Subcutaneous abdominal adipose tissue (tissue), 5 donors: ENCODE results near the gene OR2L13.
"Not testable (repeated sequence)": the region's sequence is repeated elsewhere in the genome, so short reads cannot be mapped to it uniquely, and the experiment has no call there.

Experiments used
- H3K27ac ChIP-seq: one replicate; pipeline ENCODE4 v1.7.0; 2013; ENCODE audit warnings: low read depth, mild to moderate bottlenecking, inconsistent platforms, low read length, moderate library complexity
- H3K27me3 ChIP-seq, 5 donors: one replicate each; pipeline ENCODE4 v1.7.0; 2013; ENCODE audit warnings: low read length in 5 of 5, inconsistent platforms in 1 of 5; ENCODE audit not compliant: control insufficient read depth in 5 of 5, insufficient read depth in 4 of 5
- H3K36me3 ChIP-seq, 5 donors: one replicate each; pipeline ENCODE4 v1.7.0; 2013; ENCODE audit warnings: low read length in 5 of 5; ENCODE audit not compliant: control insufficient read depth in 5 of 5, insufficient read depth in 5 of 5
- H3K4me1 ChIP-seq, 5 donors: one replicate each; pipeline ENCODE4 v1.7.0; 2013; ENCODE audit warnings: low read length in 5 of 5, mild to moderate bottlenecking in 3 of 5, moderate library complexity in 1 of 5; ENCODE audit not compliant: control insufficient read depth in 5 of 5, insufficient read depth in 5 of 5
- H3K4me3 ChIP-seq, 5 donors: one replicate each; pipeline ENCODE4 v1.7.0; 2013; ENCODE audit warnings: low read length in 5 of 5, low read depth in 1 of 5
- H3K9ac ChIP-seq, 5 donors: one replicate each; pipeline ENCODE4 v1.7.0; 2013; ENCODE audit warnings: low read length in 5 of 5, mild to moderate bottlenecking in 4 of 5, moderate library complexity in 3 of 5
- H3K9me3 ChIP-seq, 5 donors: one replicate each; pipeline ENCODE4 v1.7.0; 2013; ENCODE audit warnings: low read length in 5 of 5; ENCODE audit not compliant: control insufficient read depth in 5 of 5
- donor health status: healthy.
- donor health status: healthy.
- donor health status: healthy.
- donor health status: healthy.
- donor health status: healthy.

The OR2L13 gene

GRCh38 chr1:248094884-248095283 is at the start of gene OR2L13:
TSS of gene OR2L13 (plus strand) at chr1:248095184. CDS start at chr1:248099376, 4,192 bp downstream.
- H3K4me3 ChIP-seq: no peak within 1 kb of the TSS
- H3K9ac ChIP-seq: no peak within 1 kb of the TSS
- H3K27ac ChIP-seq: no peak within 1 kb of the TSS
- H3K36me3 ChIP-seq: no peaks in the 10 kb centered on the region
- H3K4me1 ChIP-seq: no peaks in the 10 kb centered on the region
- H3K27me3 ChIP-seq: no peaks in the 10 kb centered on the region
- peaks cover 0 to 3% (median 0%) of the 10 kb centered on the region in 5 donors for H3K9me3 ChIP-seq

- Histone ChIP-seq H3K27me3 (no peaks in the 10 kb centered on the region), H3K4me3 (no peak overlapping the region), H3K36me3 (no peaks in the 10 kb centered on the region), H3K4me1 (no peaks in the 10 kb centered on the region), H3K27ac (no peak overlapping the region), H3K9me3 (peaks cover 0 to 1% (median 0%) of the 10 kb centered on the region in 5 donors), H3K9ac (no peak overlapping the region)
These were observed 49.8 kb upstream of the OR2L13 start for GRCh38 chr1:248045209-248045608.

GRCh38 chr1:248046536-248046935 is 48.4 kb upstream of the OR2L13 start, which contains the start of gene OR2L3:
TSS of gene OR2L3 (plus strand) at chr1:248046836. CDS start at chr1:248060682, 13,846 bp downstream.
- no peaks in the 10 kb centered on the region for H3K27me3 ChIP-seq
- H3K9me3 ChIP-seq: no peaks in the 10 kb centered on the region
- no peaks in the 10 kb centered on the region for H3K36me3 ChIP-seq
- no peaks in the 10 kb centered on the region for H3K4me1 ChIP-seq
- no peak within 1 kb of the TSS for H3K4me3 ChIP-seq
- no peak within 1 kb of the TSS for H3K9ac ChIP-seq
- H3K27ac ChIP-seq: no peak within 1 kb of the TSS

DNA sequence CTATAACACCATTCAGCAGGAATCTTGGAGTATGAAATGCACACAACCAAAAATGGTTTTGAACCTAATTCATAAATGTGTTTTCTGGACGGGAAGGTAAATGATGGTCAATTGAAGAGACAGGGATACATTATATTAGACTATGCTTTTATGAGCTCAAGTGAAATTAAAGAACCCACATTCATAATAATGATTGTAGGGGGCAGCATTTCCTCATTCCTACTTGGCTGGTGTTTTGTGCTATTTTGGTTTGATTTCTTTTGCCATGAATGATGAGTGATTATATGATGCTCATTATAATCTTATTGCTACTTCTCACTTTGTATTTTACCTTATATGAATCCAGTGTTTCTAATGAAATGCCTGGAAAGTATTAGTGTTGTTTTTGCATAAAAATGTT is 48.0 kb upstream of the OR2L13 start:
- Histone ChIP-seq H3K4me3 (no peak overlapping the region), H3K9ac (no peak overlapping the region), H3K9me3 (no peaks in the 10 kb centered on the region), H3K4me1 (no peaks in the 10 kb centered on the region), H3K36me3 (no peaks in the 10 kb centered on the region), H3K27me3 (no peaks in the 10 kb centered on the region), H3K27ac (no peak overlapping the region)

DNA sequence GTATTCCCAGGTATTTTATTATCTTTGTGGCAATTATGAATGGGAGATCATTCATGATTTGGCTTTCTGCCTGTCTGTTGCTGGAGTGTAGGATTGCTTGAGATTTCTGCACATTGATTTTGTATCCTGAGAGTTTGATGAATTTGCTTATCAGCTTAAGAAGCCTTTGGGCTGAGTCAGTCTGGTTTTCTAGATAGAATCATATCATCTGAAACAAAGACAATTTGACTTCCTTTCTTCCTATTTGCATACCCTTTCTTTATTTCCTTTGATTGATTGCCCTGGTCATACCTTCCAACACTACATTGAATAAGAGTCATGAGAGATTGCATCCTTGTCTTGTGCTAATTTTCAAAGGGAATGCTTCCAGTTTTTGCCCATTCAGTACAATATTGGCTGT is 40.3 kb upstream of the OR2L13 start:
- peaks cover 0 to 4% (median 0%) of the 10 kb centered on the region in 5 donors for H3K9me3 ChIP-seq
- no peak overlapping the region for H3K27ac ChIP-seq
- H3K4me1 ChIP-seq: no peaks in the 10 kb centered on the region
- no peaks in the 10 kb centered on the region for H3K27me3 ChIP-seq
- H3K36me3 ChIP-seq: no peaks in the 10 kb centered on the region
- no peak overlapping the region for H3K4me3 ChIP-seq
- no peak overlapping the region for H3K9ac ChIP-seq

- no peaks in the 10 kb centered on the region for H3K27me3 ChIP-seq
- no peak overlapping the region for H3K9ac ChIP-seq
- no peaks in the 10 kb centered on the region for H3K36me3 ChIP-seq
- H3K27ac ChIP-seq: no peak overlapping the region
- peaks cover 0 to 4% (median 0%) of the 10 kb centered on the region in 5 donors for H3K9me3 ChIP-seq
- H3K4me3 ChIP-seq: no peak overlapping the region
- H3K4me1 ChIP-seq: no peaks in the 10 kb centered on the region
These were observed 39.7 kb upstream of the OR2L13 start for GRCh38 chr1:248055261-248055660.

- Histone ChIP-seq H3K9me3 (peaks cover 0 to 6% (median 0%) of the 10 kb centered on the region in 5 donors), H3K36me3 (no peaks in the 10 kb centered on the region), H3K27me3 (no peaks in the 10 kb centered on the region), H3K4me1 (no peaks in the 10 kb centered on the region), H3K9ac (no peak overlapping the region), H3K27ac (no peak overlapping the region), H3K4me3 (no peak overlapping the region)
These were observed 29.9 kb upstream of the OR2L13 start for GRCh38 chr1:248065071-248065470.

- Histone ChIP-seq H3K4me1 (no peaks in the 10 kb centered on the region), H3K9ac (no peak overlapping the region), H3K9me3 (peaks cover 0 to 6% (median 0%) of the 10 kb centered on the region in 5 donors), H3K36me3 (no peaks in the 10 kb centered on the region), H3K27ac (no peak overlapping the region), H3K27me3 (no peaks in the 10 kb centered on the region), H3K4me3 (no peak overlapping the region)
These were observed 29.4 kb upstream of the OR2L13 start for GRCh38 chr1:248065604-248066003.

- not testable (repeated sequence) for H3K27me3 ChIP-seq, H3K9me3 ChIP-seq, H3K4me3 ChIP-seq, H3K9ac ChIP-seq, H3K4me1 ChIP-seq, H3K36me3 ChIP-seq, H3K27ac ChIP-seq
These were observed 11.1 kb upstream of the OR2L13 start for GRCh38 chr1:248083864-248084263.

DNA sequence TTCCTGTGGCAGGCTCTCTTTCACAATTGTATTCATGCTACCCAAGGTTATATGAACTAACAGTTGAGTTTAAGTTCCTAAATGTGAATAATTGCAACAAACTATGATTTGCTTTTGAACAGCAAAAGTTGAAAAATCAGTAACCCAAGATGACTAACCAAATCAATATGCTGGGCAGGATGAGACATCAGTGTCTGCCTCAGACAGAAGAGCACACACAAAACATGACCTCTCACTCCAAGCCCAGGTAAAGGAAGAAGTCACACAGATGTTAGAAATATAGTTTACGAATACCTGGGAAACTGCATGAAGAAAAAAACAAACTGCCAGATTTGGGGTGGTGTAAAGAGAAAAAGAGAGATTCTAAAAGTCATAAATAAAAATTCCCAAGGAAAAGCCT is 3.5 kb downstream of the OR2L13 start:
- no peak overlapping the region for H3K27ac ChIP-seq
- no peaks in the 10 kb centered on the region for H3K36me3 ChIP-seq
- peaks cover 0 to 3% (median 0%) of the 10 kb centered on the region in 5 donors for H3K9me3 ChIP-seq
- H3K4me1 ChIP-seq: no peaks in the 10 kb centered on the region
- no peaks in the 10 kb centered on the region for H3K27me3 ChIP-seq
- H3K4me3 ChIP-seq: no peak overlapping the region
- H3K9ac ChIP-seq: no peak overlapping the region

DNA sequence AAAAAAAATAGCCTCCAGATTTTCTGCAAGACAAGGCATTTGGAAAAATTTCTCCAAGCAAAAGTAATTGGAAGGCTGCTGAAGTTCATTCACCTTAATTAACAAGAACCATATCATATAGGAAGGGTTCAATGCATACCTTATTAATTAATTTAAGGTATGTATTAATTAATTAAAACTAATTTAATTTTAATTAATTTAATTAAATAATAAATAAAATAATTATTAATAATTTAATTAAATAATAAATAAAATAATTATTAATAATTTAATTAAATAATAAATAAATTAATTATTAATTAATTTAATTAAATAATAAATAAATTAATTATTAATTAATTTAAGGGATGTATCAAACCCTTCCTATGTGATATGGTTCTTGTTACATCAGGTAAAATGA is 7.9 kb downstream of the OR2L13 start:
- peaks cover 0 to 8% (median 2%) of the 10 kb centered on the region in 5 donors for H3K9me3 ChIP-seq
- H3K36me3 ChIP-seq: no peaks in the 10 kb centered on the region

More for the DNA sequence above, 7.9 kb downstream of the OR2L13 start:
- H3K27ac ChIP-seq: no peak overlapping the region
- no peak overlapping the region for H3K9ac ChIP-seq
- no peaks in the 10 kb centered on the region for H3K4me1 ChIP-seq
- no peak overlapping the region for H3K4me3 ChIP-seq
- H3K27me3 ChIP-seq: no peaks in the 10 kb centered on the region
